Muscle layer of duodenum (tissue), 2 donors: ENCODE data around the gene RECK.
"Not testable (repeated sequence)": the region's sequence is repeated elsewhere in the genome, so short reads cannot be mapped to it uniquely, and the experiment has no call there.

Source experiments
- H3K27ac ChIP-seq: one replicate; pipeline ENCODE4 v1.7.0; 2013; ENCODE audit warnings: mild to moderate bottlenecking, low read length
- H3K27me3 ChIP-seq: one replicate; pipeline ENCODE4 v1.7.0; 2013; ENCODE audit warnings: low read depth, mild to moderate bottlenecking, control low read depth, low read length
- H3K36me3 ChIP-seq, 2 donors: one replicate each; pipeline ENCODE4 v1.7.0; 2013; ENCODE audit warnings: low read length in 2 of 2, control low read depth in 1 of 2, mild to moderate bottlenecking in 1 of 2; ENCODE audit not compliant: insufficient read depth in 2 of 2, control insufficient read depth in 1 of 2
- H3K4me1 ChIP-seq, 2 donors: one replicate each; pipeline ENCODE4 v1.7.0; 2013; ENCODE audit warnings: low read length in 2 of 2, mild to moderate bottlenecking in 2 of 2, control low read depth in 1 of 2, moderate library complexity in 1 of 2; ENCODE audit not compliant: insufficient read depth in 2 of 2, control insufficient read depth in 1 of 2
- H3K4me3 ChIP-seq, 2 donors: one replicate each; pipeline ENCODE4 v1.7.0; 2013; ENCODE audit warnings: low read length in 2 of 2, low read depth in 1 of 2, mild to moderate bottlenecking in 1 of 2
- H3K9me3 ChIP-seq, 2 donors: one replicate each; pipeline ENCODE4 v1.7.0; 2013; ENCODE audit warnings: low read length in 2 of 2, control low read depth in 1 of 2, mild to moderate bottlenecking in 1 of 2; ENCODE audit not compliant: control insufficient read depth in 1 of 2
- donor health status: healthy.

Gene RECK

GRCh38 chr9:36118706-36119105 is 82.0 kb downstream of the RECK start:
- H3K4me1 ChIP-seq, result no peaks in the 10 kb centered on the region
- H3K27me3 ChIP-seq, result no peaks in the 10 kb centered on the region
- H3K4me3 ChIP-seq, result no peak overlapping the region
- peaks cover 7 to 39% of the 10 kb centered on the region in 2 donors for H3K36me3 ChIP-seq
- H3K27ac ChIP-seq, result no peak overlapping the region
- no peaks in the 10 kb centered on the region for H3K9me3 ChIP-seq

DNA sequence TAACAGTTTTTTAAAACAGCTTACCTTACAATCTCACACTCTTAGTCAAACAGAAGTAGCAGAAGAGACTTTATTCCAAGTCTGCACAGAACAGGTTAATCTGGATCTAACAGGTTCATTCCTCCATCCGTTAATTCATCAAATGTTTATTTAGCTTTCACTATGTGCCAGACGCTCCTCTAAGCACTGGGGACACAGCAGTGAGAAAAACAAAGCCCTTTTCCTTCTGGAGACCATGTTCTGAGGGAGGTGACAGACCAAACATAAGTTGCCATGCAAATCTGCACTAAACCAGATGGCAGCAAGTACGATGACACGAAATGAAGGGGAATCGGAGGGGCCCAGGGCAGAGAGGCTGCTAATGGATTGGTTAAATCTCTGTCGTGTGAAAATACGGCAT is 82.8 kb downstream of the RECK start:
- Histone ChIP-seq H3K27me3 (no peaks in the 10 kb centered on the region), H3K9me3 (no peaks in the 10 kb centered on the region), H3K4me3 (no peak overlapping the region), H3K27ac (no peak overlapping the region), H3K4me1 (no peaks in the 10 kb centered on the region), H3K36me3 (peaks cover 7 to 39% of the 10 kb centered on the region in 2 donors)

DNA sequence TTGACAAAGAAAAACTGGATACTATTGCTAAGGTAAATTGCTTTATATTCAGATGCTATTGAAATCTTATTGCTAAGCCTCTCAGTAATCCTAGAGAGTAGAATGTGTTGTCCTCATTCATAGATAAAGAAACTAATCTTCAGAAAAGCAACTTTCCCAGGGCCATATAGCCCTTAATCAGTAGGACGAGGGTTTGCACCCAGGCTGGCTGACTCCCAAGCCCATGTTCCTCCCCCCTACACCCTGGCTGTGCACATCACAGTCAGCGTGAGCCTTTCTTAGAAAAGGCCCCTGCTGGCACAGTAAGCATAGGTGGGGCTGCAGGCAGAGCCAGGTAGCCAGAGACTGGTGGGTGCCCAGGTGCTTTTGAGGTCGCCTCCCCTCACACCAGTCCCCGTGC is 84.0 kb downstream of the RECK start:
- peaks cover 7 to 39% of the 10 kb centered on the region in 2 donors for H3K36me3 ChIP-seq

GRCh38 chr9:36121971-36122370 is 85.3 kb downstream of the RECK start:
- Histone ChIP-seq H3K4me3 (no peak overlapping the region), H3K4me1 (no peaks in the 10 kb centered on the region), H3K27me3 (no peaks in the 10 kb centered on the region), H3K27ac (no peak overlapping the region), H3K36me3 (peaks cover 7 to 39% of the 10 kb centered on the region in 2 donors), H3K9me3 (no peaks in the 10 kb centered on the region)

More for the DNA sequence above, 84.0 kb downstream of the RECK start:
- Histone ChIP-seq H3K27me3 (no peaks in the 10 kb centered on the region), H3K27ac (no peak overlapping the region), H3K9me3 (no peaks in the 10 kb centered on the region), H3K4me3 (no peak overlapping the region), H3K4me1 (no peaks in the 10 kb centered on the region)

- H3K4me3 ChIP-seq, result no peak overlapping the region
- no peaks in the 10 kb centered on the region for H3K4me1 ChIP-seq
- H3K9me3 ChIP-seq, result no peaks in the 10 kb centered on the region
- H3K36me3 ChIP-seq, result peaks cover 7 to 32% of the 10 kb centered on the region in 2 donors
- H3K27ac ChIP-seq, result no peak overlapping the region
- H3K27me3 ChIP-seq, result no peaks in the 10 kb centered on the region
These were observed 86.8 kb downstream of the RECK start for GRCh38 chr9:36123515-36123914.

- no peaks in the 10 kb centered on the region for H3K9me3 ChIP-seq
- no peak overlapping the region for H3K27ac ChIP-seq
- no peak overlapping the region for H3K4me3 ChIP-seq
- H3K36me3 ChIP-seq, result peaks cover 4 to 24% of the 10 kb centered on the region in 2 donors
- no peaks in the 10 kb centered on the region for H3K27me3 ChIP-seq
- H3K4me1 ChIP-seq, result no peaks in the 10 kb centered on the region
These were observed 88.5 kb downstream of the RECK start for GRCh38 chr9:36125062-36125855.

DNA sequence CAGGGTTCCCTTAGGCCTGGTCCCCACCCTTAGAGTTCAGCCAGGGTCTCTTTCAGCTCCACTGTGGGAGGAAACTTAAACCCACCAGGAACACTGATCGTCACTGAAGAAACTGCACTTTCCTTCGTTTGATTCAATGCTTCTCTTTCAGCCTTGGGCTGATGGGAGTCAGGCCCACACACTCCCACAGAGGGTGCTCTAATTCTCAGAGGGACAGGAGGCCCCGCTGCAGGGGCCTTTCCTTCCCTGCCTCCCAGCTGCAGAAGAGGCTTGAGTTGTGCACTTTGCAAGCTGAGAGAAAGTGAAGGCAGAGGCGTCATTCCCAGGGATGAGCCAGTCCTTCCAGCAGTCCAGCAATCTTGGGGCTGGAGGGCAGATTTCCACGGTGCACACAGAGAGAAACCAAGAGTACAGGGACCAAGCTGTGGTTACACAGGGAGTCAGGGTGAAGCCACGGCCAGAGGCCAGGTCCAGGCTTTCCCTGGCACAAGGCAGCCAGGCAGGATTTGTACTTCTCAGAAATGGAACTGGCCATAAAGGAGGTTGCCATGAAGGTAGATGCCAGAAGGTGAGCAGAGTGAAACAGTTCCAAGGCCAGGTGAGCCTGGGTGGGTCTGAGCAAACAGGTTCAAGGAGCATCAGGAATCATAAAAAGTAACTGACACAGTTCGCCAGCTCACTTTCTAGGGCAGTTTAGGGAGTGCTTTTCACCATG is 89.5 kb downstream of the RECK start:
- Histone ChIP-seq H3K27me3 (no peaks in the 10 kb centered on the region), H3K36me3 (peaks cover 4 to 17% of the 10 kb centered on the region in 2 donors), H3K4me3 (no peak overlapping the region), H3K4me1 (no peaks in the 10 kb centered on the region), H3K27ac (no peak overlapping the region), H3K9me3 (no peaks in the 10 kb centered on the region)

GRCh38 chr9:36127652-36128244 is 91.0 kb downstream of the RECK start:
- Histone ChIP-seq H3K36me3 (peaks cover 0 to 4% of the 10 kb centered on the region in 2 donors), H3K27me3 (no peaks in the 10 kb centered on the region), H3K4me1 (no peaks in the 10 kb centered on the region), H3K9me3 (no peaks in the 10 kb centered on the region), H3K4me3 (no peak overlapping the region), H3K27ac (no peak overlapping the region)

DNA sequence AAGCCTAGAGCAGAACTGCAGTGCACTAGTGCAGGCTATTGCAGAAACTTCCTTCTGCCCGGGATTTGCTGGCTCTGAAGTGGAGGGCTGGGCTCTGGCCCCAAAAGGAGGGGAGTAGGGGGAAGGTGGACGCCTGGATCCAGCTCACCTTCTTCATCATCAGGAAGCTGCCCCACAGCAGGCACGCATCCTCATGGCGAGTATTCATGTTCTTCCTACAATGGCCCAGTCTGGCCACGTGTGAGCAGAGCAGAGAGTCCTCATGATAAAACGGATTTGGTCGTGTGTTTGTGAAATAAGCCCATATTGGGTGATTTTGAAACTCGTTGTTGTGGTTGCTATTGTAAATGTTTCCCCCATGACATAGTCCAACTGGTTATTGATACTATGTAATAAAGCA is 91.6 kb downstream of the RECK start:
- Histone ChIP-seq H3K4me3 (no peak overlapping the region), H3K27me3 (no peaks in the 10 kb centered on the region), H3K36me3 (no peaks in the 10 kb centered on the region), H3K9me3 (no peaks in the 10 kb centered on the region), H3K4me1 (no peaks in the 10 kb centered on the region), H3K27ac (no peak overlapping the region)

DNA sequence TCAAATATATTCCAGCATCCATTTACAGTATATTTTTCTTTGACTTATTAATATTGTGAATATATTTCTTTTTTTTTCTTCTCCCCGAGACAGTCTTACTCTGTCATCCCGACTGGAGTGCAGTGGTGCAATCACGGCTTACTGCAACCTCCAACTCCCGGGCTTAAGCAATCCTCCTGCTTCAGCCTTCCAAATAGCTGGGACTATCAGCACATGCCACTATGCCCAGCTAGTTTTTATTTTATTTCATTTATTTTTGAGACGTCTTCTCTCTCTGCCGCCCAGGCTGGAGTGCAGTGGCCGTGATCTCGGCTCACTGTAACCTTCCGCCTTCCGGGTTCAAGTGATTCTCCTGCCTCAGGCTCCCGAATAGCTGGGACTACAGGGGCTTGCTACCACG is 92.4 kb downstream of the RECK start:
- Histone ChIP-seq H3K4me1 (no peaks in the 10 kb centered on the region), H3K36me3 (no peaks in the 10 kb centered on the region), H3K27me3 (no peaks in the 10 kb centered on the region), H3K4me3 (no peak overlapping the region), H3K27ac (no peak overlapping the region), H3K9me3 (no peaks in the 10 kb centered on the region)

- not testable (repeated sequence) for H3K4me1 ChIP-seq, H3K36me3 ChIP-seq, H3K4me3 ChIP-seq, H3K27me3 ChIP-seq, H3K9me3 ChIP-seq, H3K27ac ChIP-seq
These were observed 95.0 kb downstream of the RECK start for GRCh38 chr9:36131666-36132065.
